Astrocyte (in vitro differentiated cells and primary cell): Measurements from ENCODE around the gene PLCG2.

Experiments
- CTCF ChIP-seq: IDR thresholded peaks from 2 replicates; pipeline ENCODE4 v1.5.1; 2011; ENCODE audit warnings: low read depth, mild to moderate bottlenecking, inconsistent platforms, low read length, moderate library complexity; ENCODE audit not compliant: insufficient read depth
- EZH2 ChIP-seq: IDR thresholded peaks from 2 replicates; pipeline ENCODE4 v1.6.1; 2012; ENCODE audit warnings: mild to moderate bottlenecking, low read length, inconsistent platforms; ENCODE audit not compliant: insufficient read depth

- TF ChIP-seq CTCF (no peak), EZH2 (no peak)
Observed at GRCh38 chr16:81803332-81803731, 24.2 kb downstream of the PLCG2 start.
